Loucy (cell line): Measurements from ENCODE around the gene WASF3.

Source experiments
- CTCF ChIP-seq: fragments of 200-600 bp; sonication (generic); conservative IDR thresholded peaks from 2 replicates; pipeline ENCODE4 v1.5.1; 2014; ENCODE audit warnings: mild to moderate bottlenecking, antibody characterized with exemption, low read length
- EZH2phosphoT487 ChIP-seq: fragments of 200-600 bp; IDR thresholded peaks from 2 replicates; pipeline ENCODE4 v1.6.1; 2018; ENCODE audit warnings: antibody characterized with exemption, mild to moderate bottlenecking, moderate library complexity, borderline replicate concordance

GRCh38 chr13:26548205-26548765, 9.2 kb upstream of the WASF3 start:
- TF ChIP-seq CTCF = no peak
- no peak for TF ChIP-seq EZH2phosphoT487
